HL-60/S4 (cell line): ENCODE data around the gene TMEM127.
"Not testable (repeated sequence)": the region's sequence is repeated elsewhere in the genome, so short reads cannot be mapped to it uniquely, and the experiment has no call there.

Experiments used
- in situ Hi-C: fragments of 300-500 bp; cut with MboI; formaldehyde crosslinking; loops from 2 replicates; pipeline ENCODE4 v1.14.3; 2022; ENCODE audit warnings: low sequenced_read_pairs

Gene TMEM127

DNA sequence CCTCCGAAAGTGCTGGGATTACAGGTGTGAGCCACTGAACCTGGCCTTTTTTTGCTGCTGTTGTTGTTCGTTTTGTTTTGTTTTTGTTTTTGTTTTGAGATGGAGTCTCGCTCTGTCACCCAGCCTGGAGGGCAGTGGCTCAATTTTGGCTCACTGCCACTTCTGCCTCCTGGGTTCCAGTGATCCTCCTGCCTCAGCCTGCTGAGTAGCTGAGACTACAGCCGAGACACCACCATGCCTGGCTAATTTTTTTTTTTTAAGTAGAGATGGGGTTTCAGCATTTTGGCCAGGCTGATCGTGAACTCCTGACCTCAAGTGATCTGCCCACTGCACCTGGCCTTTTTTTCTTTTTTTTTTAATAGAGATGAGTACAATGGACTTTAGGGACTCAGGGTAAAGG is 22.0 kb downstream of the TMEM127 start:
- in situ Hi-C loops, result no loop called here

DNA sequence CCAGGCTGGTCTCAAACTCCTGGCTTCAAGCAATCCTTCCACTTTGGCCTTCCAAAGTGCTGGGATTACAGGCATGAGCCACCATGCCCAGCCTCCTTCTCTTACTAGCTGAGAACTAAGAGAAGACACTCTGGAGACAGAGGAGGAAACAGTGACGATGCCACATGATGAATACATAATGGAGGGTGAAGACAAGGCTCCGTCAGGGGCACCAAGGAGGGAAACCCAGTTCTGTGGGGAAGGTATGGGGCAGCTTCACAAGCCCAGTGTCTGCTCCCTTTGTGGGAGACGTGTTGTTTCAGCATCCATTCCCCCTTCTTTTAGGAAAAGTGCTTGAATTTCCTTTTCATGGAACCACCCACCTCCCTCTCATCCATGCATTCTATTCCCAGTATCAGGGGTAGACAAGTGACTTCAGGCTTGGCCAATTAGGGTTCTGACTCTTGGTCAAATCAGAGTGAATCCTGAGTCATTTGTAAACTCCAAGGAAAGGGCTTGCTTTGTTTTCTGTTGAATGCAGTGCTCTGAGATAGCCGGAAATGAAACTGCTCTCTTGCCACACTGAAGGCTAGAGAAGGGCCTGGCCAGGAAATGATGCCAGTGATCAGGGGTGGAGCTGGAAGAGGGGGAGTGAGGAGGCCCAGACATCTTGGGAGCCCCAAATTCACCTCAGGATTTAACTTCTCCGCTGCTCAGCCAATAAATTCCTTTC is 23.7 kb downstream of the TMEM127 start:
- in situ Hi-C loops, result no loop called here

DNA sequence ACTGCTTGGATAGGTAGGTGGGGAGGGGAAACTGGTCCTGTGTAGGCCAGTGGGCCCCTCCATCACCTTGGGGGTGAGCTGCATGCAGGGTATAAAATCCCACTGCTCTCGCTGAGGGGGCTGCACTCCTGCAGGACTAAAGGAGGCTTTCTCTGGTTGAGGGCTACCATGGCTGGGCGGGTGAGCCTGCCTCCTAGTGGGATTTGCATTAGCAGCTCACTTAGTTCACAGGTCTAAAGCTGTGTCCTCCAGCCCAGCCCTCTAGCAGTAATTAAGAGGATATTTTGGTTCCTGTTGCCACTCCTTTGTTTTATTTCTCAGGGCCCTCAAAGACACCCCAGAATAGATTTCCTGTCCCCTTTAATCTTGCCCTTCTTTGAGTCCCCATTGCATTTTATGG is 24.6 kb downstream of the TMEM127 start:
- in situ Hi-C loops, result no loop called here

DNA sequence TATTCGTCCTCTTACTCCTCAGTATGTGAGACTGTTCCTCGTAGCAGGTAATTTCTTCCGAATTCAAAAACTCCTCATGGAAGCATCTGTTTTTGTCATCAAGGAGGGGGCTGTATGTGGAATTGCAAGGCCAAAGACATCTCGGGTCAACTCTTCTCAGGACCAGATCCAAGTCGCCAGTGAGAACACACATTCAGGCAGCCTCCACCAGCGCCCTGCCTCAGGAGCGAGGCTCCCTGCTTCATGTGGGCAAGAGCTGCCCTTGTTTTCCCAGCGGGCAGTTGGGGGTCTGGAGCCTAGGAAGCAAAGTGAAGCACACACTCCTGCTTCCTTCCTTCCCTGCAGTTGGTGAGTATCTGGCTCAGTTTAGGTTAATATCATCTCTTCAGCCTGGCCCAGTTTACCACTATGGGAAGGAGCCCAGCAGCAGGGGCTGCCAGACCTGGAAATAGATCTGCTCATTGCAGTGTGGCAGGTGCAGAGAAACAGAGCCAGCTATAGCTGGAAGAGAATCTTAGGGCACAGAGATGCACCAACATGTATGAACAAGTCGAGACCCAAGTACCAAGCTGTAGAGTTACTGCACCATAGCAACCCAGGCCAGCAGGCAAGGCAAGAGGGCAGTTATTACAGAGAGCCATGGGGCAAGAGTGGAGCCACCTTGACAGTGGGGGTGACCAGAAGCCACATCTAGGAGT is 25.3 kb downstream of the TMEM127 start:
- in situ Hi-C loops, result no loop called here

DNA sequence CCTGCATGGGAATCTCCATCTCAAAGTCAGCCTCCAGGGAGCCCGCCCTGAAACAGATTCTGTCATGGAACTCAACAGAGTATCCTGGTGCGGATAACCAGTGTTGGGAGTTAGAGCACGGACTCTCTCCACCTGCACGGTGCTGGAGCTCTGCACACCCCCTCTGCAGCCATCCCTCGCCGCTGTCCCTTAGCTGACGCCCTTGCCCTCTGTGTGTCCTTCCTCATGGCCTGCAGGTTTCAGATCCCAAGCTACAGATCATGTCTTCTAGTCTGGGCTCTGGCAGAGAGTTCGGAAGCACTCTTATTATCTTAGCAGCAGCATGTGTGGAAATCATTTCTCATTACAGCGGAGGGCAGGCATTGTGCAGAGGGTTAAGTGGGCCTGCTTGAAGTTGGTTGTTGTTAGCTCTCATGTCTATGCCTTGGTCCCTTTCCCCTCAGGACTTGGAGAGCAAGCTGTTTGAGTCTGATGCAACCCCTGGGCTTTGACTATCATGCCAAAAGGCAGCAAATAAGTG is 26.0 kb downstream of the TMEM127 start:
- in situ Hi-C loops, result no loop called here

DNA sequence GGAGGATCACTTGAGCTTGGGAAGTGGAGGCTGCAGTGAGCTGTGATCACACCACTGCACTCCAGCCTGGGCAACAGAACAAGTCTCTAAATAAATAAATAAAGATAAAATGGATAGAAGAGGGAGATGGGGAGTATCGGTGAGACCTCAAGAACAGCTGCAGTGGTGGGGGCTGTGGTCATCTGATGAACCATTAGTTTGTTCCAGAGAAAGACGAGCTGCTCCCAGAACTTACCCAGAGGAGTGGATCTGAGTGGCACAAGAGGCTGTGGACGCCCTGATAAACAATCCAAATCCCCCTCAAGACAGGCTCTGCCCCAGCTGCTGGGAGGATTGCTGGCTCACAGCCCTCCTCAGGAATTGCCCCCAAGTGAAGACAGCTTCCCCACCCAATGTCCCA is 26.7 kb downstream of the TMEM127 start:
- in situ Hi-C loops, result no loop called here

DNA sequence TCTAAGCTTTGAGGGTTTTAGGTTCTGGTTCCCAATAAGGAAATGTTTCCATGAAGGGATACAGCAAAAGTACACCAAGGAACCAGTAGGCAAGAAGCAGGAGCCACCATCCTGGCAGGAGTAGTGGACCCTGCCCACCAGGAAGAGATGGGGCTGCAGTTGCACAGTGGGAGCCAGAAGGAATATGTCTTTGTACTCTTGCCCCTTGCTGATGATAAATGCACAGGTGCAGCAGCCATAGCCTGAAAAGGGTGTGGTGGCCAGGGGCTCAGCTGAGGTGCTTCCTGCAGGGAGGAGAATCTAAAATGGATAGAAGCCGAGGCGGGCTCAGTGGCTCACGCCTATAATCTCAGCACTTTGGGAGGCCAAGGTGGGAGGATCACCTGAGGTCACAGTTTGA is 27.5 kb downstream of the TMEM127 start:
- in situ Hi-C loops, result no loop called here

DNA sequence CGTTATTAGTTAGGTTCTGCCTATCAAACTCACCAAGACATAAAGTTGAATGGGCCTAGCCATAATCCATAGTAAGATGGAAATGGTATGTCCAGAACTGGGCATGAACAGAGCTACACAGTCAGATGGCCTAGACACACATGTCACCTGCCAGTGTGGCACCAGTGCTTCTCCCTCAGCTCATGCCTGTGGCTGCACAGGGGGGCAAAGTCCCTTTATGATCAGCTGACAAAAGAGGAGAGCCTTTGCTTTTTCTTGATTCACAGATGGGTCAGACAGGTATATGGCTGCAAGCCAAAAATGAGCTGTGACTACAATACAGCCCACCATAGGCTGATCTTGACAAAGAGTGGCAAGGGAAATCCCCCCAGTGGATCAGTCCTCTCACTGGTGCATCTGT is 28.9 kb downstream of the TMEM127 start:
- in situ Hi-C loops, result no loop called here

DNA sequence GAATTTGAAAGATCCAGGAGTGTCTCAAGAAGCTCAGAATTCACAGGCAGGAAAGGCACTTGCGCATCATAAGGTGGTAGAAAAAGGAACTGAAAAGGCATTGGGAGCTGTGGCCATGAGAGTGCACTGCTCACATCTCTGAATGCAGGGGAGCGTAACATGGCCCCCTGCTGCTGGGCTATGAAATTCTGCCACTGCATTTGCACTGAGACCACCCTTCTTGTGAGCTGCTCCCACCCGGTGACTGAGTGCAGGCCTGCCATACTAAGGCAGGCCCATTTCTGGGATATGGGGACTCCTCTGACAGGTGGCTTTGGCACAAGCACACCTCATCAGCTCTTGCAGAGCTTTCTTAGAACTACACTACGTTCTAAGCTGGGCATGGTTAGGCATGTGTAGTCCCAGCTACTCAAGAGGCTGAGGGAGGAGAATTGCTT is 31.9 kb downstream of the TMEM127 start:
- in situ Hi-C loops, result no loop called here

DNA sequence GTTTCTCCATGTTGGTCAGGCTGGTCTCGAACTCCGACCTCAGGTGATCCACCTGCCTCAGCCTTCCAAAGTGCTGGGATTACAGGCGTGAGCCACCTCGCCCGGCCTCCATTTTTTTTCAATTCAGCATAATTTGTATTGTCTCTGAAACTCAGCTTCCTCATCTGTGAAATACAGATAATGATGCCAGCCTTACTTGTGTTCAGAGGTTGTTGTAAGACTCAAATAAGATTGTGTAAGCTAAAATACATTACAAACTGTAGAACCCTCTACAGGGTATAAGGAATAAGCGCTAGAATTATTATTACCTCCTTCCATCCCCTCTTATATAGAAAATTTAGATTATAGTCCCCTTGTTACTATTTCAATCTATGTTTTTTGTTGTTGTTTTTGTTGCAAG is 32.4 kb downstream of the TMEM127 start:
- in situ Hi-C loops, result no loop called here

DNA sequence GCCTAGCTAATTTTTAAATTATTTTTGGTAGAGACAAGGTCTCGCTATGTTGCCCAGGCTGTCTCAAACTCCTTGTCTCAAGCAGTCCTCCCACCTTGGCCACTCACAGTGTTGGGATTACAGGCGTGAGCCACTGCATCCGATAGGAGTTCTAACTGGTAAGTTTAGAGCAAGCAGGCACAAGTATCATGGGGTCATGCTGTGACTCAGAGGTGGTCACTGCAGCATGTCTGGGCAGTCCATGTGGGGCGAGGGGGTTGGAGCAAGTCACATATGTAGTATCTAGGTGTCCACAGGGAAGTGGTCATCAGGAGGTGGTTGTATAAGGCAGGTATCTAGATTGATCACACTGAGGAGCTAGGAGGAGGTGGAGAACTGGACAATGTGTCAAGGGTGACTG is 34.5 kb downstream of the TMEM127 start:
- in situ Hi-C loops, result no loop called here

DNA sequence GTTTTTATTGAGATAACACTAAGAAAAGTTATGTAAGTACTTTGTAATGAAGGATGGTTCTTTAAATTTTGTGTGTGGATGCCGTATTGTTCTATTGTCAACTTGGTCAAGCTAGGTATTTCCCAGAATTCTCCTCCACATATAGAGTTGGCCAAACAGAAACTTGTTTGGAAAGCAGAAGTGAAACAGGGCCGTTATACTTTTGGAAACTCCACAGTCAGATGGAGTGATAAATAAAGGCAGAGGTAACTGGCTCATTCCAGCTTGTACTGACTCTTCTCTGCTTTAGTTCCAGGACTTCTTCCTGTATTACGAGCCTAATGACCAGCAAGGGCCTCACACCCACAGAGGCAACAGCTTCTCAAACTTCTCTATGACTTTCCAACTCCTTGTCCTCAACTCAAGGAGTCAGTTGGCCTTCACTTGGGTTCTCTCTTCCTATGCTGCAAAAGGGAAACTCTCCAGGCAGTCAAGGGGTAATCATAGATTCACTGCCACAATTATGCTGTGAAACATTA is 40.7 kb downstream of the TMEM127 start:
- in situ Hi-C loops, result no loop called here

DNA sequence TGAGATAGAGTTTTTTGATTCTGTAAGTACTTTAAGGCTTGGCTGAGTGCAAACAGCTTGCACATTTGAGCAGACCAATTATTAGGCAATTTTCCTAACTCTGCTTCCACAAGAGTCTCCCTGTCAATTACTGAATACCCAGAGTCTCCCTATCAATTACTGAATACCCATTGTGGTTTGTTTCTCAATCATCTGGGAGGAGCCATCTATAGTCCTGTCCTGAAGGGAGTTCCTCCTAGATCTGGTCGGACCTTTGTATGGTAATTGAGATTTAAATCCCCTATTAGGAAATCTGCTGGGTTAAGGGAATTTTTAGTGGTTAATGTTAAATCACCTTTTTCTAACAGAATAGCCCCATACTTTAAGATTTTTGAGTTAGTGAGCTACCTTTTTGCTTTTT is 44.7 kb downstream of the TMEM127 start:
- in situ Hi-C loops, result not testable (repeated sequence)

DNA sequence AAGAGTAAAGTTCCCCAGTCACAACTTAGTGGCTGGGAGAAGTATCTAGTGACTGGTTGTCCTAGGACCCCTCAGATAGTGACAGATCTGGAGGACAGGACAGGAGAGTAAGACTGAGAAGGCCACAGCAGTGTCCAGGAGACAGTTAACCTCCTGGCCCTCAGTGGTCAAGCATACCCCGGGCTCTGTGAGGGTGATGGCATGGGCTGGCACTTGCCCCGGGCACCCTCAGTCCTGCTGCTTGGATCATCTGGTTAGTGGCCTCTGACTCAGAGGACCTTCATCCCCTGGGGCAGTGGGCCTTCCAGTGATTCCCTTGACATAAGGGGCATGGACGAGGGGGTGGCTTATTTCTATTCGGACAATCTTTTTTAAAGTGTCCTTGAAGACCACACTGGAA is 45.8 kb downstream of the TMEM127 start:
- in situ Hi-C loops, result not testable (repeated sequence)

DNA sequence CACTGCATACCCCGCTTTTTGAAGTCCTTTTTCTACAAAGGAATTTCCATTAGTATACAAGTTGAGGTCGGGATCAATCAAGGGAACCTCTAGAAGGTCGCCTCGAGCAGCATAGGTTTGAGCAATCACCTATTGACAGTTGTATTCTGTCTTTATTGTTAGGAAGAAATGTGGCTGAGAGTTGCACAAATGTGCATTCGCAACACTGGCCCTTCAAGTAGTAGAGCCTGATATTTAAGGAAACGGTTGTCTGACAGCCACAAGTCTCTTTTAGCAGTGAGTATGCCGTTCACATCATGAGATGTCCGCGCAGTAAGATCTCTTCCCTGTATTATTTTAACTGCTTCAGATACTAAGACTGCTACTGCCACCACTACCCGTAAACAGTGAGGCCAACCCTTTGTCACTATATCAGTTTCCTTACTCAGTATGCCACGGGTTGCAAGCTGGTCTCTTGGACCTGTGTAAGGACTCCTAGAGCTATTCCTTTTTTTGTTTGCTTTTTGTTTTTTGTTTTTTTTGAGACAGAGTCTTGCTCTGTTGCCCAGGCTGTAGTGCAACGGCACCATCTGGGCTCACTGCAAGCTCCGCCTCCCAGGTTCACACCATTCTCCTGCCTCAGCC is 47.2 kb downstream of the TMEM127 start:
- in situ Hi-C loops, result no loop called here

DNA sequence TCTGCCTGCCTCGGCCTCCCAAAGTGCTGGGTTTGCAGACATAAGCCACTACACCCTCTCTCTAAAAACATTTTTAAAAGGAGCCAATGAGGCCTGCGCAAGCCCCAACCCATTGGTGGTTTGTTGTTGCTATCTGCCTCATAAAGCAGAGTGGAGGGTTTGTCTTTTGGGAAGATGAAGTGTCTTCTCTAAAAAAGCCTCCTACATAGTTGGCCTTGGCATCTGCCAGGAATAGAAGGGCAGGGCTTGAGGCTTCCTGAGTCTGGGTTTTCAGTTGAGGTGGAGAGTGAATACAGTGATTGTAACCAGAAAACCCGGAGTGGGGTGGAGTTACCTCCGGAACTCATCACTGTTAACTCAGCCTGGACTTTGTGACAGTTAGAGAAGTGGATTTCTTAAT is 51.2 kb downstream of the TMEM127 start:
- in situ Hi-C loops, result no loop called here

DNA sequence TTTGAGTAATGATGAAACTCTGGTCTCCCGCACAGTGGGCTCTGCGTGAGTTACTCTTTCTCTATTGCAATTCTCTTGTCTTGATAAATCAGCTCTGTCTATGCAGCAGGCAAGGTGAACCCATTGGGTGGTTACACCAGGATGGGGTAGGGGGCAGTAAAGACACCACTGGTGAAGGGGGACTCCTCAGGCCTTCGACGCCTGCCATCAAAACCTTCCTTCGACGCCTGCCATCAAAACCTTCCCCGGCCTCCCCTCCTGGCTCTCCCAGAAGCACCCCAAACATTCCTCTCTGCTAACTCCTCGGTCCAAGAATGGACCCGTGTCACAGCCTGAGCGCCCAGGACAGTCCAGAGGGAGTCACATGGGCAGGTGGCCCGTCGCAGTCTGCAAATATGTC is 52.4 kb downstream of the TMEM127 start:
- in situ Hi-C loops, result no loop called here

DNA sequence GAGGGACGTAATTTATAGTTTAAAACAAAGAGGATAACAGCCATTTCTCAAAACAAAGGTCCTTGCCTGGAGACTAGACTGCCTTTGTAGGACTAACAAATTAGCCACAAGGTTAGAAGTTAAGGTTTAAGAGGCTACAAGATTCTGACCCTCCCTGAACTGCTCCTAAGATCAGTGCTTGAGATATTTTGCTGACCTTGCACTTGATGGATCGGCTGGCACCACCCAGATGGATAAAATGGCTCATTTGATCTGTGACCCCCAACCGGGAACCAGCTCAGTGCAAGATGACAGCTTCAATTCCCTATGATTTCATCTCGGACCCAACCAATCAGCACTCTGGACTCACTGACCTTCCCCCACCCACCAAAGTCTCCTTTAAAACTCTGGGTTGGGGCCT is 53.5 kb downstream of the TMEM127 start:
- in situ Hi-C loops, result no loop called here

DNA sequence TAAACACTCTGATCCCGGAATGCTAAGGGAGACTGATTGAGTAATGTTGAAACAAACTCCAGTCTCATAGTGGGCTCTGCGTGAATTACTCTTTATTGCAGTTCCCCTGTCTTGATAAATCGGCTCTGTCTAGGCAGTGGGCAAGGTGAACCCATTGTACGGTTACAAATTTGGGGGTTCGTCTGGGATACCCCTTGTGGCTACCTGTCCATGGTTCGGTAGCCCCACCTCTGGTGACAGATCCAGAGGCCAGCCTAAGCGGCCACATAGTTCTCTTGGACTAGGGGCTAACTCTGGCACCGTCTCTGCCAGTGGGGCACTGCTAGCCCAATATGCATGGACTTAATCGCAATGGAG is 56.1 kb downstream of the TMEM127 start:
- in situ Hi-C loops, result no loop called here

DNA sequence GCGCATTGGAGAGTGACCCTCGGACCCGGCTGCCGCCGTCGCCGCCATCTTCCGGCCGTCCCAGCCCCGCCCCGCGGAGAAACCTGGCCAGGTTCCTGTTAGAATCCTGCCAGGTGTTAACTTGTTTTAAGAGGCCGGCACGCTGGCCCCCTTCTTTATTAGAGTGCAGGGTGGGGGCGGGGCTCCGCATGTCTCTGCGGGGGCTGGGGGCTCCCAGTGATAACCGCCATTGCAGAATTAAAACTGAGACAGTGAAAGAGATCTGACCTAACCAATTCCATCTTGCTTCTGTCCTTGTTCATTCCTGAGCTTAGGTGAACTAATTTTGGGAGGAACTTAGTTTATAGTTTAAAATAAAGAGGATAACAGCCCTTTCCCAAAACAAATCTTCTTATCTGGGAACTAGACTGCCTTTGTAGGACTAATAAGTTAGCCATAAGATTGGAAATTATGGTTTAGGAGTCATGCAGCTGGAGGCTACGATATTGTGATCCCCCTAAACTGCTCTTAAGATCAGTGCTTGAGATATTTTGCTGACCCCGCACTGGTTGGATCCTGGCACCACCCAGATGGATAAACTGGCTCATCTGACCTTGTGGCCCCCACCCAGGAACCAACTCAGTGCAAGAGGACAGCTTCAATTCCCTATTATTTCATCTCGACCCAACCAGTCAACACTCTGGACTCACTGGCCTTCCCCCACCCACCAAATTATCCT is 56.6 kb downstream of the TMEM127 start:
- in situ Hi-C loops, result no loop called here
